Measurements from ENCODE around the gene SIAH1. TPM values are rescaled to one million over a fixed set of nuclear protein-coding genes. Genes with fewer than 3 reads are reported as not detected.

SIAH1 gene
- total and polyA plus RNA-seq, 10 of the 15 experiments (the other 5 are each of a cell fraction or from before 2014, with no cell fraction given), result 5.1 to 21.1 (median 13.9) TPM

- 55% methylated on average over 2 of the region's 2 CpGs for WGBS (ENCODE audit: insufficient coverage, insufficient replicate concordance, low lambda C conversion rate, missing lambda C conversion rate)
- Histone ChIP-seq H2AFZ (ENCODE audit: control insufficient read depth, low read depth, low read length) (no peak overlapping the region), H3K4me3 (no peak overlapping the region), H3K27me3 (replicated peaks in 1 of 2; ENCODE audit: control insufficient read depth in 2 of 2, insufficient read depth in 2 of 2, low read length in 1 of 2) (no peaks in the 10 kb centered on the region), H3K79me2 (ENCODE audit: control insufficient read depth, insufficient read depth, low read length) (no peaks in the 10 kb centered on the region), H3K36me3 (ENCODE audit: control insufficient read depth in 2 of 2, insufficient read depth in 2 of 2, low read length in 1 of 2) (no peaks in the 10 kb centered on the region), H3K4me2 (ENCODE audit: control insufficient read depth, insufficient read depth) (no peak overlapping the region), H3K9me3 (replicated peaks; ENCODE audit: control insufficient read depth, insufficient read depth, low read length) (no peaks in the 10 kb centered on the region), H3K27ac (ENCODE audit: control insufficient read depth, insufficient read depth) (no peak overlapping the region), H3K4me1 (ENCODE audit: control insufficient read depth, insufficient read depth, low read length) (no peaks in the 10 kb centered on the region), H3K9ac (ENCODE audit: control insufficient read depth, insufficient read depth, low read length) (no peak overlapping the region), H4K20me1 (ENCODE audit: control insufficient read depth, insufficient read depth) (no peaks in the 10 kb centered on the region)
- intact Hi-C loops (cut with micrococcal nuclease; ENCODE audit: unreplicated experiment) (no loop called here), in situ Hi-C loops (cut with MboI) (no loop called here)
- TF ChIP-seq ZZZ3 (IDR thresholded peaks at IDR 0.05; ENCODE audit: control insufficient read depth, insufficient read length, low read depth) (no peak), ZBTB40 (IDR thresholded peaks at IDR 0.05; ENCODE audit: borderline replicate concordance) (no peak), YY1 (IDR thresholded peaks at IDR 0.05; ENCODE audit: low read depth, low read length) (no peak), KAT2A (conservative IDR thresholded peaks at IDR 0.05; ENCODE audit: control insufficient read depth, low read depth, low read length) (no peak), NR2C2 (IDR thresholded peaks at IDR 0.05; ENCODE audit: borderline replicate concordance, control insufficient read depth, insufficient read length, low read depth) (no peak)
- ChIA-PET SMC1A (ENCODE audit: uncharacterized antibody, unreplicated experiment) (interaction anchor here (0.8 kb wide), 1 partner anchor 13 kb away, joined by 3 read pairs; no protein-coding TSS in a partner anchor), CTCF (interaction anchor here (0.6 to 1.2 kb wide), 2 partner anchors 49 to 163 kb away, joined by 3 to 4 read pairs; no protein-coding TSS in a partner anchor), POLR2A (no interaction called here), RAD21 (ENCODE audit: unreplicated experiment) (no interaction called here)
- no peak for FAIRE-seq
- no peak for ATAC-seq
- BruUV-seq (replicated peaks), result no TSS peak
- DNase-seq (ENCODE audit: low read depth, low spot score), result no peak
These were observed 37.3 kb upstream of the SIAH1 start for GRCh38 chr16:48422537-48422936.

Measured in GM12878 (cell line).